GM13977 (cell line): ENCODE results near the gene SEMA3D.

ENCODE experiments used
- DNase-seq: peaks from one replicate; pipeline ENCODE4 v3.0.0; 2012; ENCODE audit warnings: low spot score
- in situ Hi-C: fragments of 300-500 bp; cut with MboI; formaldehyde crosslinking; loops from one replicate; pipeline ENCODE4 v1.12.0; 2022; ENCODE audit warnings: low sequenced_read_pairs, low pct_unique_long_range_greater_than_20kb, mixed read lengths, inconsistent platforms; ENCODE audit not compliant: unreplicated experiment
- TF ChIP-seq, protein P1 (sequence below): IDR thresholded peaks from 2 replicates; pipeline ENCODE4 v1.5.1; 2012; ENCODE audit warnings: mild to moderate bottlenecking, control low read depth; ENCODE audit not compliant: insufficient read depth; ENCODE audit errors: extremely low read depth, missing control alignments

The SEMA3D gene

DNA sequence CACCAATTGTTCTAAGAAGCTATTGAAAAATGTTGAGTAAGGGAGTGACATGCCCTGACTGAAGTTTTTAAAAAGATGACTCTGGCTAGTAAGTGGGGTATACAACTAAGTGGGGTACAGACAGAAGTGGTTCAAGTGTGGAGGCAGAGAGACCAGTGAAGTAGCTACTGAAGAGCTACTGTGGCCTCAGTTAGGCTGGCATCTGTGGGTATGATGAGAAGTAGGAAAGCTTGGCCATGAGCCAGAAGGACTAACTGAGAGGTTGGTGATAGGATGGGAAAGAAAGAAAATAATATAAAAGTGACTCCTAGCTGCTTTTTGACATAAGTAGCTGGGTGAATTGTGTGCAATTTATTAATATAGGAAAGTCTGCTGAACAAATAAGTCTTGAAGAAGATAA, 176.6 kb downstream of the SEMA3D start:
- in situ Hi-C loops = no loop called here
- TF ChIP-seq, protein P1, sequence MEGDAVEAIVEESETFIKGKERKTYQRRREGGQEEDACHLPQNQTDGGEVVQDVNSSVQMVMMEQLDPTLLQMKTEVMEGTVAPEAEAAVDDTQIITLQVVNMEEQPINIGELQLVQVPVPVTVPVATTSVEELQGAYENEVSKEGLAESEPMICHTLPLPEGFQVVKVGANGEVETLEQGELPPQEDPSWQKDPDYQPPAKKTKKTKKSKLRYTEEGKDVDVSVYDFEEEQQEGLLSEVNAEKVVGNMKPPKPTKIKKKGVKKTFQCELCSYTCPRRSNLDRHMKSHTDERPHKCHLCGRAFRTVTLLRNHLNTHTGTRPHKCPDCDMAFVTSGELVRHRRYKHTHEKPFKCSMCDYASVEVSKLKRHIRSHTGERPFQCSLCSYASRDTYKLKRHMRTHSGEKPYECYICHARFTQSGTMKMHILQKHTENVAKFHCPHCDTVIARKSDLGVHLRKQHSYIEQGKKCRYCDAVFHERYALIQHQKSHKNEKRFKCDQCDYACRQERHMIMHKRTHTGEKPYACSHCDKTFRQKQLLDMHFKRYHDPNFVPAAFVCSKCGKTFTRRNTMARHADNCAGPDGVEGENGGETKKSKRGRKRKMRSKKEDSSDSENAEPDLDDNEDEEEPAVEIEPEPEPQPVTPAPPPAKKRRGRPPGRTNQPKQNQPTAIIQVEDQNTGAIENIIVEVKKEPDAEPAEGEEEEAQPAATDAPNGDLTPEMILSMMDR = no peak
- no peak for DNase-seq

DNA sequence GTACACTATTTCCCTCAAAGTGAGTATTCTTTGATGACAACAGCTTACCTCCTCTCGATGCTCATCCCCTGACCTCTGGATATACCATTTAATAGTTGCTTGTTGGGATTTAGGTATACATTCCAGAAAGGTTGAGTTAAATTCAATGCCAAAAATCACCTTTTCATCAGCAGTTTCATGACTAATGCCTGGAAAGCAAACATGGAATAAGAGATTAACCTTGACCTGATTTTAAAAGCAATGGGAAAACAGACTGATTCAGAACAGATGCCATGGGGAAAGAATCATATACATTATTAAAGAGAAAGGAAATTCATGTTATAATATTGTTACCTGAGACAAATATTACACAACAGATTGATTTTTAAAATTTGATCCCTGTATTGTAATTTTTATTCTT, 180.1 kb downstream of the SEMA3D start:
- in situ Hi-C loops = no loop called here
- TF ChIP-seq, protein P1 = no peak
- no peak for DNase-seq

DNA sequence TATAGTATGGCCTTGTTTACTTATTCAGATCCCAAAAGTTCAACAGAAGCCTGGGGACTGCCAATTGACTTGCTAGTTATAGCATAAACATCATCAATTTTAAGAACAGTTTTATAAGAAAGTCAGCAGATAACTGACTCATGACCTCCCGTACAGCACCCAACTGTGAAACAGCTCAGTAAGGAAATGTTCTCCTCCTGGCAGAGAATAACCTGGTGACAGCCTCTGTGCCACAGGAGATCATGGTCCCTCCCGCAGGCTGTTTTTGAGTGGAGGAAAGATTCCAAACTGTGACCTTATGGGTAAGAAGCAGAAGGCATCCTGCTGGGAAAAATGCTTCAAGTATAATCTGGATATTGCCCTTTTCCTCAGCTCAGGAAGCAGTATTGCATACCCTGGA, 182.5 kb downstream of the SEMA3D start:
- in situ Hi-C loops = no loop called here
- TF ChIP-seq, protein P1 = no peak
- DNase-seq = no peak

DNA sequence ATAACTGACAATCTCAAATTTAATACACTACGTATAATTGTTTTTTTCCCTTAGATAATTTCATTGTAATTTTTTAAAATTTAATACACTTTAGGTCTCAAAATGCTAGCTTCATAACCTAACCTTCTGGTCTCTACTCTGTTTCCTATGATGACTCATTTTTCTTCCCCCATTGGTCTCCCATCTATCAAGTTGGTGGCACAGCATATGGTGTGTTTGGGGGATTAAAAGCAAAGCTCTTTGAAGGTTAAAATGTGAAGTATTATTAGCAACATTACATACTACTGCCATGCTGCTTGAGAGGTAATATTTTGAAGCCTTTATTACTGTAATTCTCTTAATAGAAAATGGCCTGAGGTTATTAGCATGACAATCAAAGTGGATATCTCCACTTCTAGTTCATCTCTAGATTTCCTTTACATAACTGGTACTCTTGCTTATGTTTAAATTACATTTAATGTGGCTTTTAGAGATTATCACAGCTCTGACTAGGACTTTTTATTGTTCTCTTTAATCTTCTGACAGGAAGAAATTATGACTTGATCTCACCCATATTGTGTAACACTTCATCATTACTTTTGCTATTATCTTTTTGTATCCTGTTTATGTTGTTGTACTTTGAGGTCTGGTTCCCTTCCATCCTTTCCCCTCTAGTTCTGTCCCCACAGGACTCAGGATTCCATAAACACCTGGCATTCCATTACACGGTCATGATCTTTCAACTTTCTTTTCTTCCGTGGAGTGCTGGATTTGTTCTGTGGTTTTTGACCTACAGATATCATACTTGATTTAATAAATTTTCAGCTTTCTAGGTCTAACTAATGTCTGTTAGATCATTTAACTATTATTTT, 185.1 kb downstream of the SEMA3D start:
- in situ Hi-C loops = no loop called here
- TF ChIP-seq, protein P1 = no peak
- no peak for DNase-seq

DNA sequence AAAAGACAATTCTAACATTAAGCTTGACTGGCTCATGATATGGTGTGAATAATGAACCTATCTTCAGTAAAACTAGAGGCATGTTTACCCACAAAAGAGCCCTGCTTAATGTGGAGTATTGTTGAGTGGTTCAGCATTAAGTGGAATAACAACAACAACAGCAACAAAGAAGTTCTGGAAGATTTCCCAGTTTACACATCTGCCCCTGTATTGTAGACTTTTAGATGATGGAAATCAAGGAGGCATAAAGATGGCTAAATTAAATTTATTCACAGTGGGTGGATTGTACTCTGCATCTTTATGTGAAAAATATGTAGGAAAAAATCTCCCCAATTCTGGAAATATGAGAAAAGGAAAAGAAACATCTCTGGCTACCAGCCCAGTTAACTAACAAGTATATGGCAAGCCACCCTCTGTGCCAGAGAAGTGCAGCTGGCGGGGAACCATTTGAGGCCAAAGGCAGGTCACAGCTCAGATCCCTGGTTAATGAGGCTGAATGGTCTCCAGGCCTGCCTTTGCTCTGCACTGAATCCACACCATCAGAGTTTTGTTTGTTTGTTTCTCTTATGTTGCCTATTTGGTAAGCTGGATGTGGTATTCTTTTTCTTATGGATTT, 186.0 kb downstream of the SEMA3D start:
- TF ChIP-seq, protein P1 = no peak
- in situ Hi-C loops = no loop called here
- no peak for DNase-seq

DNA sequence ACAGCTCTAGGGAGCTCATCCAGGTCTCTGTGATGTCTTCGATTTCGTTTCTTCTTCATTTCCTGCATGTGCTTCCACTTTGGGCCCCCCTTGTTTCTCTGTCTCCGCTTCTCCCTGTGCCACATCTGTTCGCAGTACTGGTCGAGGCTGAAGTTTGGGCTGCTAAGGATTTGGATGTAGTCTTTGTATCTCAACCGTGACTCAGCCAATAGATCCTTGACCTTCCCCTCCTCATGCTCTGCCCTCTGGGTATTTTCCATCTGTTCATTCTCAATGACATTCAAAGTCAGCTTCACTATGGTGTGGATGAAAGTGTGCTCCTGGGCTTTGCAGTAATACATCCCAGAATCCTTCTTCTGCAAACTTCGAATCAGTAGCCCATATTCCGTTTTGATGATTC, 187.4 kb downstream of the SEMA3D start:
- no peak for DNase-seq
- in situ Hi-C loops = no loop called here
- TF ChIP-seq, protein P1 = no peak
